H1 (cell line): Measurements from ENCODE around the gene NDUFS4. TPM values are rescaled to one million over a fixed set of nuclear protein-coding genes. Genes with fewer than 3 reads are reported as not detected.

Experiments used
- CTCF ChIA-PET: fragments of 300-600 bp; sonication (Branson Sonifier 250); formaldehyde crosslinking; loops from one replicate; lab custom pipeline; 2021; ENCODE audit not compliant: partially characterized antibody; lab: Charles Lee
- POLR2A ChIA-PET: fragments of 300-600 bp; sonication (Branson Sonifier 250); formaldehyde crosslinking; loops from one replicate; lab custom pipeline; 2021; ENCODE audit warnings: inconsistent platforms; ENCODE audit not compliant: partially characterized antibody; lab: Charles Lee
- DNase-seq, 2 experiments: peaks; one replicate each; pipeline versions ENCODE4 v3.0.0 to v3.0.0-alpha.2; 2010 to 2022; ENCODE audit warnings: low spot score in 2 of 2, low read depth in 1 of 2, mixed read lengths in 1 of 2
- FAIRE-seq: peaks from 2 replicates; lab custom pipeline; 2011; peaks lifted over from hg19 to GRCh38; lab: Jason Lieb, UNC
- H2AFZ ChIP-seq: 2 replicates; pipeline ENCODE4 v1.8.1; 2012; ENCODE audit warnings: low read length, inconsistent platforms
- H2AK5ac ChIP-seq: 2 replicates; pipeline ENCODE4 v1.6.1; 2013; ENCODE audit warnings: low read depth, low read length
- H2BK120ac ChIP-seq: replicated peaks from 2 replicates; pipeline ENCODE3; 2013; ENCODE audit warnings: low read depth, low read length, inconsistent platforms
- H2BK12ac ChIP-seq: 2 replicates; pipeline ENCODE4 v1.6.1; 2013; ENCODE audit warnings: low read depth, low read length
- H2BK15ac ChIP-seq: 2 replicates; pipeline ENCODE4 v1.6.1; 2013; ENCODE audit warnings: low read length
- H2BK20ac ChIP-seq: 2 replicates; pipeline ENCODE4 v1.6.1; 2013; ENCODE audit warnings: low read length
- H2BK5ac ChIP-seq: 2 replicates; pipeline ENCODE4 v1.6.1; 2013; ENCODE audit warnings: low read depth, low read length
- H3K14ac ChIP-seq: 2 replicates; pipeline ENCODE4 v1.6.1; 2013; ENCODE audit warnings: inconsistent platforms; ENCODE audit not compliant: insufficient read length
- H3K18ac ChIP-seq: 2 replicates; pipeline ENCODE4 v1.6.1; 2013; ENCODE audit warnings: low read length; ENCODE audit errors: extremely low read depth
- H3K23ac ChIP-seq: 2 replicates; pipeline ENCODE4 v1.6.1; 2013; ENCODE audit warnings: inconsistent platforms; ENCODE audit not compliant: insufficient read length
- H3K23me2 ChIP-seq: 2 replicates; pipeline ENCODE4 v1.6.1; 2013; ENCODE audit warnings: low read depth, low read length
- H3K27ac ChIP-seq: 2 replicates; pipeline ENCODE4 v1.6.1; 2011; ENCODE audit warnings: low read depth, low read length, inconsistent platforms
- H3K27me3 ChIP-seq, 4 experiments: replicated peaks in 1 of 4; 1 replicate in 1 of 4; 2 replicates in 3 of 4; pipeline versions ENCODE4 v1.6.1 to v1.8.1; 2011 to 2013; ENCODE audit warnings: low read length in 3 of 4, mild to moderate bottlenecking in 3 of 4, inconsistent platforms in 2 of 4, mixed read lengths in 2 of 4, moderate library complexity in 1 of 4; ENCODE audit not compliant: control insufficient read depth in 3 of 4, insufficient read depth in 3 of 4; ENCODE audit errors: extremely low read depth in 1 of 4
- H3K36me3 ChIP-seq, 4 experiments: 2 replicates each; pipeline versions ENCODE4 v1.6.1 to v1.8.1; 2011 to 2013; ENCODE audit warnings: mild to moderate bottlenecking in 4 of 4, low read length in 3 of 4, moderate library complexity in 2 of 4, control low read depth in 1 of 4, inconsistent platforms in 1 of 4; ENCODE audit not compliant: insufficient read depth in 4 of 4, control insufficient read depth in 2 of 4
- H3K4ac ChIP-seq: replicated peaks from 2 replicates; pipeline ENCODE3; 2013; ENCODE audit warnings: low read length, low read depth, mixed read lengths, inconsistent platforms; ENCODE audit not compliant: insufficient read length
- H3K4me1 ChIP-seq, 4 experiments: replicated peaks in 1 of 4; 1 replicate in 1 of 4; 2 replicates in 3 of 4; pipeline versions ENCODE4 v1.6.1 to v1.8.1; 2011 to 2013; ENCODE audit warnings: low read length in 3 of 4, inconsistent platforms in 2 of 4, mixed read lengths in 1 of 4; ENCODE audit not compliant: insufficient read depth in 4 of 4, control insufficient read depth in 3 of 4
- H3K4me2 ChIP-seq, 2 experiments: 2 replicates each; pipeline versions ENCODE4 v1.6.1 to v1.8.1; 2011 to 2013; ENCODE audit warnings: low read depth in 2 of 2, low read length in 2 of 2, control low read depth in 1 of 2, inconsistent platforms in 1 of 2, mild to moderate bottlenecking in 1 of 2; ENCODE audit not compliant: insufficient read depth in 1 of 2
- H3K4me3 ChIP-seq, 4 experiments: fragments of 200-600, 300-600 bp in 1 of 4; sonication (generic), shearing (Covaris generic), sonication (Bioruptor Twin) in 1 of 4; 2 replicates each; pipeline versions ENCODE4 v1.5.1 to v1.8.1; 2011 to 2016; ENCODE audit warnings: low read length in 4 of 4, low read depth in 3 of 4, control low read depth in 2 of 4, inconsistent platforms in 2 of 4, mild to moderate bottlenecking in 2 of 4, mixed read lengths in 1 of 4, moderate library complexity in 1 of 4; ENCODE audit not compliant: insufficient read depth in 2 of 4; ENCODE audit errors: extremely low read depth in 1 of 4
- H3K56ac ChIP-seq: replicated peaks from 2 replicates; pipeline ENCODE3; 2013; ENCODE audit warnings: low read depth, mild to moderate bottlenecking, mixed read lengths, low read length, inconsistent platforms; ENCODE audit not compliant: insufficient read length
- H3K79me1 ChIP-seq: 2 replicates; pipeline ENCODE4 v1.6.1; 2013; ENCODE audit warnings: low read depth, low read length, control low read depth
- H3K79me2 ChIP-seq, 2 experiments: 2 replicates each; pipeline versions ENCODE4 v1.6.1 to v1.8.1; 2012 to 2013; ENCODE audit warnings: low read length in 2 of 2, mild to moderate bottlenecking in 2 of 2, inconsistent platforms in 1 of 2; ENCODE audit not compliant: insufficient read depth in 2 of 2, control insufficient read depth in 1 of 2
- H3K9ac ChIP-seq, 4 experiments: replicated peaks in 1 of 4; 1 replicate in 1 of 4; 2 replicates in 3 of 4; pipeline versions ENCODE4 v1.6.1 to v1.8.1; 2011 to 2013; ENCODE audit warnings: low read depth in 3 of 4, low read length in 3 of 4, control low read depth in 2 of 4, mild to moderate bottlenecking in 2 of 4, moderate library complexity in 2 of 4, inconsistent platforms in 1 of 4; ENCODE audit errors: extremely low read depth in 1 of 4
- H3K9me3 ChIP-seq, 2 experiments: 2 replicates each; pipeline versions ENCODE4 v1.6.1 to v1.8.1; 2012 to 2013; ENCODE audit warnings: mild to moderate bottlenecking in 2 of 2, moderate library complexity in 2 of 2, control low read depth in 1 of 2, inconsistent platforms in 1 of 2, low read depth in 1 of 2, low read length in 1 of 2, mixed read lengths in 1 of 2; ENCODE audit not compliant: insufficient read depth in 2 of 2
- H4K20me1 ChIP-seq, 2 experiments: replicated peaks in 1 of 2; 2 replicates each; pipeline versions ENCODE3 to v1.8.1; 2011 to 2013; ENCODE audit warnings: inconsistent platforms in 2 of 2, low read length in 2 of 2, mild to moderate bottlenecking in 1 of 2; ENCODE audit not compliant: insufficient read depth in 2 of 2, control insufficient read depth in 1 of 2
- H4K5ac ChIP-seq: 2 replicates; pipeline ENCODE4 v1.6.1; 2013; ENCODE audit warnings: low read length, low read depth, mixed read lengths, inconsistent platforms; ENCODE audit not compliant: insufficient read length
- H4K8ac ChIP-seq: 2 replicates; pipeline ENCODE4 v1.8.0; 2013; ENCODE audit warnings: mild to moderate bottlenecking, moderate library complexity, low read length, inconsistent platforms; ENCODE audit not compliant: insufficient read depth; ENCODE audit errors: extremely low read depth
- H4K91ac ChIP-seq: replicated peaks from 2 replicates; pipeline ENCODE3; 2013; ENCODE audit warnings: low read length, mixed read lengths, inconsistent platforms; ENCODE audit not compliant: insufficient read length
- BRCA1 ChIP-seq: IDR thresholded peaks from 2 replicates; pipeline ENCODE4 v1.6.1; 2012; ENCODE audit warnings: low read depth, low read length, improper control_type of control experiment
- RAD21 ChIP-seq, 2 experiments: IDR thresholded peaks in 1 of 2; conservative IDR thresholded peaks in 1 of 2; 2 replicates each; pipeline ENCODE4 v1.6.1; 2011; ENCODE audit warnings: low read depth in 2 of 2, low read length in 2 of 2, improper control_type of control experiment in 1 of 2, inconsistent platforms in 1 of 2, mild to moderate bottlenecking in 1 of 2, moderate library complexity in 1 of 2
- SRF ChIP-seq: IDR thresholded peaks from 2 replicates; pipeline ENCODE4 v1.6.1; 2011; ENCODE audit warnings: mild to moderate bottlenecking, low read depth, low read length, moderate library complexity
- YY1 ChIP-seq: IDR thresholded peaks from 2 replicates; pipeline ENCODE4 v1.6.1; 2011; ENCODE audit warnings: low read depth, mild to moderate bottlenecking, low read length
- WGBS, 2 experiments: shearing (Covaris generic) in 1 of 2; methylation state at CpG; one replicate each; pipeline versions ENCODE4 v1.1.6 to v1.1.7; 2013 to 2015; ENCODE audit warnings: low lambda C conversion rate in 2 of 2, mixed read lengths in 2 of 2, inconsistent platforms in 1 of 2, low coverage in 1 of 2, missing lambda C conversion rate in 1 of 2; ENCODE audit not compliant: insufficient replicate concordance in 2 of 2, insufficient coverage in 1 of 2, insufficient read length in 1 of 2; ENCODE audit errors: extremely low coverage in 1 of 2, missing lambda C conversion rate in 1 of 2; 5-methylcytosine and 5-hydroxymethylcytosine counted together
- polyA plus RNA-seq, 7 experiments: library from polyadenylated mRNA; depleted of rRNA in 3 of 7; stranded (reverse) in 5 of 7; unstranded in 2 of 7; fragments of >200 nt in 5 of 7; fragments of 200-250 nt in 2 of 7; gene quantifications; 1 replicate in 5 of 7; 2 replicates in 1 of 7; 4 replicates in 1 of 7; pipeline versions ENCODE4 v1.2.1 to v1.2.3, GENCODE V29; 2011 to 2013; ENCODE audit warnings: missing spikeins in 2 of 7, mixed read lengths in 2 of 7
- total RNA-seq: library from RNA; stranded (reverse); fragmentation: NEBNext Ultra II Directional; extraction: Animal tissue kit (Norgen Biotek cat#: 25700); gene quantifications from 2 replicates; pipeline ENCODE4 v1.2.1, GENCODE V29; 2021

NDUFS4 gene
- total and polyA plus RNA-seq, 2 of the 8 experiments (the other 6 are each of a cell fraction or from before 2014, with no cell fraction given): 74.6 to 75.9 TPM

GRCh38 chr5:53576674-53577073 lies 16.2 kb downstream of the NDUFS4 start:
- Histone ChIP-seq H2BK12ac (no peak overlapping the region), H3K4me2 (no peak overlapping the region), H3K23me2 (no peaks in the 10 kb centered on the region; the same call in 1 of the 2 replicates), H3K27ac (no peak overlapping the region), H2AK5ac (no peak overlapping the region), H3K18ac (no peak overlapping the region), H3K4me3 (no peak overlapping the region), H4K91ac (no peak overlapping the region), H3K23ac (no peak overlapping the region), H3K4ac (no peak overlapping the region), H3K27me3 (no peaks in the 10 kb centered on the region), H2BK20ac (no peak overlapping the region), H4K5ac (no peak overlapping the region), H4K8ac (no peak overlapping the region), H3K36me3 (no peaks in the 10 kb centered on the region), H4K20me1 (peaks cover 0 to 2% of the 10 kb centered on the region in 2 experiments), H3K56ac (no peak overlapping the region), H3K9me3 (no peaks in the 10 kb centered on the region), H2BK5ac (no peak overlapping the region), H2BK15ac (no peak overlapping the region), H2AFZ (no peak overlapping the region), H3K79me1 (peaks cover 5% of the 10 kb centered on the region), H3K14ac (no peak overlapping the region), H3K79me2 (peaks cover 10 to 96% of the 10 kb centered on the region in 2 experiments; a peak in 3 of 4 replicates), H2BK120ac (no peak overlapping the region), H3K4me1 (peaks cover 0 to 6% (median 0%) of the 10 kb centered on the region in 4 experiments; a peak in 2 of 7 replicates), H3K9ac (no peak overlapping the region)
- no peak for TF ChIP-seq SRF
- no peak for TF ChIP-seq YY1
- no peak for TF ChIP-seq RAD21 (IDR thresholded peaks at IDR 0.05 in 1 of 2, conservative IDR thresholded peaks at IDR 0.05 in 1 of 2; ENCODE audit: low read depth in 2 of 2, low read length in 2 of 2)
- no peak for TF ChIP-seq BRCA1
- FAIRE-seq: no peak
- DNase-seq: no peak
- ChIA-PET POLR2A (interaction anchor here (0.6 kb wide), 1 partner anchor 271 kb away, joined by 3 read pairs; no protein-coding TSS in a partner anchor), CTCF (no interaction called here)
- 91% methylated on average over 2 of the region's 2 CpGs; no CpG with 5 or more reads in 1 of the 2 experiments for WGBS, 2 experiments
